ENCODE data around the gene GET3. TPM values are rescaled to one million over a fixed set of nuclear protein-coding genes. Genes with fewer than 3 reads are reported as not detected.
A peak's percentile ranks its signal among the peaks of the same experiment; 100 is the strongest.

The GET3 gene
- polyA plus RNA-seq, 1 of the 3 experiments (the other 2 are of a cell fraction): 264 TPM

DNA sequence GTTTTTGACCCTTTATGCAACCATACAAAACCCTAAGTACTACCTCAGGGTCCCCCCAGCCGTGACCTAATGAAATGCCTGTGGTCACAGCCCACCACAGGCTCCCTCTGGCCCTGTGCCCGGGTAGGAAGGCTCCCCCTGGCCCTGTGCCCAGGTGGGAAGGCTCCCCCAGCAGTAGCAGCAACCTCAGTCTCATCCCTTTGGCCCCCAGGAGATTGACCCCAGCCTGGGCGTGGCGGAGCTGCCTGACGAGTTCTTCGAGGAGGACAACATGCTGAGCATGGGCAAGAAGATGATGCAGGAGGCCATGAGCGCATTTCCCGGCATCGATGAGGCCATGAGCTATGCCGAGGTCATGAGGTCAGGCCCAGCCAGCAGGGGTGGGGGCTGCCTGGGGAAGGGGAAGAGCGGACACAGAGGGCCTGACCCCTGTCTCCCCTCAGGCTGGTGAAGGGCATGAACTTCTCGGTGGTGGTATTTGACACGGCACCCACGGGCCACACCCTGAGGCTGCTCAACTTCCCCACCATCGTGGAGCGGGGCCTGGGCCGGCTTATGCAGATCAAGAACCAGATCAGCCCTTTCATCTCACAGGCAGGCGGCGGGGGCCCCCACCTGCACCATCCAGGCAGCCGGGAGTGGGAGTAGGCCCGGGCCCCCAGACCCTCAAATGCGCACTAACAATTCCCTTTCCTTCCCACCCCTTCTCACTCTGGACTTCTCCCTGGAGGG, 8.0 kb downstream of the GET3 start:
- H3K36me3 ChIP-seq (replicated peaks in 1 of 2; ENCODE audit: control insufficient read depth in 1 of 2, insufficient read depth in 2 of 2, low read length in 1 of 2): peaks cover 6 to 21% of the 10 kb centered on the region in 2 experiments
- H3K9me3 ChIP-seq: no peaks in the 10 kb centered on the region
- peaks cover 7% of the 10 kb centered on the region; the same call in 1 of the 2 replicates for H3K27me3 ChIP-seq (ENCODE audit: insufficient read depth)
- 0 out of 2 replicates have a peak, but pooled peaks have one; percentile 12 for TF ChIP-seq NFIC (IDR thresholded peaks at IDR 0.05; ENCODE audit: borderline replicate concordance)
- no peak for TF ChIP-seq MXI1 (IDR thresholded peaks at IDR 0.05; ENCODE audit: low read depth, low read length)
- TF ChIP-seq CHD2 (IDR thresholded peaks at IDR 0.05; ENCODE audit: low read length, partially characterized antibody): no peak
- H3K4me2 ChIP-seq: no peak overlapping the region
- H4K20me1 ChIP-seq (ENCODE audit: insufficient read depth): no peaks in the 10 kb centered on the region
- ChIA-PET POLR2A (no interaction called here), CTCF (interaction anchor here (1.2 to 23.9 kb wide), 3 partner anchors 16 to 102 kb away, joined by 3 to 273 read pairs (median 5); no protein-coding TSS in a partner anchor)
- no peak overlapping the region for H2AFZ ChIP-seq (ENCODE audit: low read depth)
- H3K4me3 ChIP-seq (ENCODE audit: low read depth in 2 of 2, low read length in 1 of 2): no peak overlapping the region
- H3K4me1 ChIP-seq (ENCODE audit: control insufficient read depth in 1 of 2, insufficient read depth in 2 of 2, low read depth in 1 of 2, low read length in 1 of 2): peaks cover 0 to 7% of the 10 kb centered on the region in 2 experiments
- H3K27ac ChIP-seq (ENCODE audit: low read depth in 2 of 2, low read length in 1 of 2): no peak overlapping the region
- no peaks in the 10 kb centered on the region for H3F3A ChIP-seq (replicated peaks; ENCODE audit: insufficient read depth)
- no peaks in the 10 kb centered on the region for H3K9me2 ChIP-seq
- no peak overlapping the region for H3K9ac ChIP-seq
- no peaks in the 10 kb centered on the region for H3K79me2 ChIP-seq (ENCODE audit: insufficient read depth)
- 90% methylated on average over 8 of the region's 22 CpGs for WGBS (ENCODE audit: low lambda C conversion rate)
- DNase-seq: no peak

DNA sequence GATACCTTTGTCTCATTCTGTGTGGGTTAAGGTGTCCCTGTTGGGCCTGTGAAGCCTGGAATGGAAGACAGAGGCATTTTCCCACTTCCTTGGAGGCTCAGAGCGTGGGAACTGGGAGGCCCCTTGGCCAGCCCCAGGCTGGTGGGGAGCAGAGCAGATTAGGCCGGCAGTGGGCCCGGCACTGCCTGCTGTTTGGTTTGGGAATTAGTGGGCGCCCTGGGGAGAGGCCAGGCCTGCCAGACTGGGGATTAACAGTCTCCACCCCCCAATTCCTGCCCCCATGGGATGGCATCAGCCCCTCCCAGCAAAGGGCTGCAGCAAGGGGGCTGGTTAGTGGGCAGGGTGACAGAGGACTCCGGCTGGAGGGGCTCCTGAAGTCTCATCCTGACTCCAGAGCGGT, 11.2 kb downstream of the GET3 start:
- Histone ChIP-seq H3K4me3 (ENCODE audit: low read depth in 2 of 2, low read length in 1 of 2) (no peak overlapping the region), H3F3A (replicated peaks; ENCODE audit: insufficient read depth) (no peaks in the 10 kb centered on the region), H3K79me2 (ENCODE audit: insufficient read depth) (no peaks in the 10 kb centered on the region), H3K9ac (no peak overlapping the region), H3K36me3 (replicated peaks in 1 of 2; ENCODE audit: control insufficient read depth in 1 of 2, insufficient read depth in 2 of 2, low read length in 1 of 2) (peaks cover 0 to 17% of the 10 kb centered on the region in 2 experiments), H3K9me3 (no peaks in the 10 kb centered on the region), H3K9me2 (no peaks in the 10 kb centered on the region), H3K4me2 (no peak overlapping the region), H3K27me3 (ENCODE audit: insufficient read depth) (peaks cover 37% of the 10 kb centered on the region), H2AFZ (ENCODE audit: low read depth) (no peak overlapping the region), H3K4me1 (ENCODE audit: control insufficient read depth in 1 of 2, insufficient read depth in 2 of 2, low read depth in 1 of 2, low read length in 1 of 2) (peaks cover 0 to 8% of the 10 kb centered on the region in 2 experiments), H4K20me1 (ENCODE audit: insufficient read depth) (no peaks in the 10 kb centered on the region), H3K27ac (ENCODE audit: low read depth in 2 of 2, low read length in 1 of 2) (no peak overlapping the region)
- peak; percentile 22 for DNase-seq
- CTCF ChIA-PET: interaction anchor here (1.3 to 23.9 kb wide), 2 partner anchors 12 to 13 kb away, joined by 3 to 273 read pairs; no protein-coding TSS in a partner anchor
- POLR2A ChIA-PET: no interaction called here
- TF ChIP-seq TEAD4 (IDR thresholded peaks at IDR 0.05; ENCODE audit: borderline replicate concordance, insufficient read depth): no peak
- no peak for TF ChIP-seq GATA2 (CRISPR knock-in tag; IDR thresholded peaks at IDR 0.05)
- TF ChIP-seq MXI1 (IDR thresholded peaks at IDR 0.05; ENCODE audit: low read depth, low read length): no peak
- no peak for TF ChIP-seq POLR2AphosphoS5 (IDR thresholded peaks at IDR 0.05; ENCODE audit: low read depth, low read length)
- TF ChIP-seq, protein P1, sequence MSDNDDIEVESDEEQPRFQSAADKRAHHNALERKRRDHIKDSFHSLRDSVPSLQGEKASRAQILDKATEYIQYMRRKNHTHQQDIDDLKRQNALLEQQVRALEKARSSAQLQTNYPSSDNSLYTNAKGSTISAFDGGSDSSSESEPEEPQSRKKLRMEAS (IDR thresholded peaks at IDR 0.05; ENCODE audit: low read depth): no peak
- TF ChIP-seq TAF1 (IDR thresholded peaks at IDR 0.05; ENCODE audit: borderline replicate concordance, low read depth, low read length): no peak
- TF ChIP-seq FOSL2 (IDR thresholded peaks at IDR 0.05; ENCODE audit: borderline replicate concordance, low read depth): no peak
- TF ChIP-seq SIN3A (IDR thresholded peaks at IDR 0.05; ENCODE audit: borderline replicate concordance, low read depth, low read length): no peak
- TF ChIP-seq NRF1 (IDR thresholded peaks at IDR 0.05; ENCODE audit: low read depth, low read length): no peak
- TF ChIP-seq RFX5 (IDR thresholded peaks at IDR 0.05; ENCODE audit: low read length): no peak
- no CpG with 5 or more reads among the region's 6 CpGs for WGBS (ENCODE audit: low lambda C conversion rate)
